Chondrocyte (in vitro differentiated cells): ENCODE results near the gene DENND1A. TPM values are rescaled to one million over a fixed set of nuclear protein-coding genes. Genes with fewer than 3 reads are reported as not detected.

Experiments used
- DNase-seq: peaks from one replicate; pipeline ENCODE4 v3.0.0; 2021; ENCODE audit warnings: mixed read lengths, low spot score
- H3K27ac Mint-ChIP-seq: one replicate; pipeline ENCODE4 v1.8.0; 2021; ENCODE audit warnings: mild to moderate bottlenecking, moderate library complexity, mixed read lengths; ENCODE audit not compliant: unreplicated experiment
- H3K27me3 Mint-ChIP-seq: 2 replicates; pipeline ENCODE4 v1.8.0; 2021; ENCODE audit warnings: low read depth, mixed read lengths
- H3K36me3 Mint-ChIP-seq: 2 replicates; pipeline ENCODE4 v1.8.0; 2021; ENCODE audit warnings: low read depth, mixed read lengths
- H3K4me1 Mint-ChIP-seq: 2 replicates; pipeline ENCODE4 v1.8.0; 2021; ENCODE audit warnings: low read depth, mild to moderate bottlenecking, mixed read lengths
- H3K4me3 Mint-ChIP-seq: one replicate; pipeline ENCODE4 v1.8.0; 2021; ENCODE audit warnings: mild to moderate bottlenecking, moderate library complexity, mixed read lengths; ENCODE audit not compliant: unreplicated experiment
- H3K9me3 Mint-ChIP-seq: 2 replicates; pipeline ENCODE4 v1.8.0; 2021; ENCODE audit warnings: low read depth, mixed read lengths
- total RNA-seq: library from RNA; stranded (reverse); gene quantifications from 3 replicates; pipeline ENCODE4 v1.2.1, GENCODE V29; 2021
- TF ChIP-seq, protein P1 (sequence below): fragments of 200-600 bp; sonication (generic); IDR thresholded peaks from 2 replicates; pipeline ENCODE4 v1.5.0; 2021; ENCODE audit warnings: antibody characterized with exemption, mild to moderate bottlenecking, moderate library complexity

The DENND1A gene
- total RNA-seq, 1 donor from 2014 or later, result 15.3 TPM

DNA sequence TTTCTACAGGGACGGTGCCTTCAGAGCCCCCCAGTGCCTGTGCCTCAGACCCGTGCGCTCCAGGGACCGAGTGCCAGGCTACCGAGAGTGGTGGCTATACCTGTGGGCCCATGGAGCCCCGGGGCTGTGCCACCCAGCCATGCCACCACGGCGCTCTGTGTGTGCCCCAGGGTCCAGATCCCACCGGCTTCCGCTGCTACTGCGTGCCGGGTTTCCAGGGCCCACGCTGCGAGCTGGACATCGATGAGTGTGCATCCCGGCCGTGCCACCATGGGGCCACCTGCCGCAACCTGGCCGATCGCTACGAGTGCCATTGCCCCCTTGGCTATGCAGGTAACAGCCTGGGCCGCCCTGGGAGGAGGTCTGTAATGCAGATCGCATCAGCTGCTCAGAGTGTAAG, 567.1 kb downstream of the DENND1A start:
- Mint-ChIP-seq H3K27me3 (no peaks in the 10 kb centered on the region), H3K4me1 (peaks cover 26% of the 10 kb centered on the region), H3K9me3 (no peaks in the 10 kb centered on the region), H3K36me3 (no peaks in the 10 kb centered on the region), H3K27ac (no peak overlapping the region), H3K4me3 (no peak overlapping the region)
- no peak for DNase-seq
- TF ChIP-seq, protein P1, sequence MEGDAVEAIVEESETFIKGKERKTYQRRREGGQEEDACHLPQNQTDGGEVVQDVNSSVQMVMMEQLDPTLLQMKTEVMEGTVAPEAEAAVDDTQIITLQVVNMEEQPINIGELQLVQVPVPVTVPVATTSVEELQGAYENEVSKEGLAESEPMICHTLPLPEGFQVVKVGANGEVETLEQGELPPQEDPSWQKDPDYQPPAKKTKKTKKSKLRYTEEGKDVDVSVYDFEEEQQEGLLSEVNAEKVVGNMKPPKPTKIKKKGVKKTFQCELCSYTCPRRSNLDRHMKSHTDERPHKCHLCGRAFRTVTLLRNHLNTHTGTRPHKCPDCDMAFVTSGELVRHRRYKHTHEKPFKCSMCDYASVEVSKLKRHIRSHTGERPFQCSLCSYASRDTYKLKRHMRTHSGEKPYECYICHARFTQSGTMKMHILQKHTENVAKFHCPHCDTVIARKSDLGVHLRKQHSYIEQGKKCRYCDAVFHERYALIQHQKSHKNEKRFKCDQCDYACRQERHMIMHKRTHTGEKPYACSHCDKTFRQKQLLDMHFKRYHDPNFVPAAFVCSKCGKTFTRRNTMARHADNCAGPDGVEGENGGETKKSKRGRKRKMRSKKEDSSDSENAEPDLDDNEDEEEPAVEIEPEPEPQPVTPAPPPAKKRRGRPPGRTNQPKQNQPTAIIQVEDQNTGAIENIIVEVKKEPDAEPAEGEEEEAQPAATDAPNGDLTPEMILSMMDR, result no peak

DNA sequence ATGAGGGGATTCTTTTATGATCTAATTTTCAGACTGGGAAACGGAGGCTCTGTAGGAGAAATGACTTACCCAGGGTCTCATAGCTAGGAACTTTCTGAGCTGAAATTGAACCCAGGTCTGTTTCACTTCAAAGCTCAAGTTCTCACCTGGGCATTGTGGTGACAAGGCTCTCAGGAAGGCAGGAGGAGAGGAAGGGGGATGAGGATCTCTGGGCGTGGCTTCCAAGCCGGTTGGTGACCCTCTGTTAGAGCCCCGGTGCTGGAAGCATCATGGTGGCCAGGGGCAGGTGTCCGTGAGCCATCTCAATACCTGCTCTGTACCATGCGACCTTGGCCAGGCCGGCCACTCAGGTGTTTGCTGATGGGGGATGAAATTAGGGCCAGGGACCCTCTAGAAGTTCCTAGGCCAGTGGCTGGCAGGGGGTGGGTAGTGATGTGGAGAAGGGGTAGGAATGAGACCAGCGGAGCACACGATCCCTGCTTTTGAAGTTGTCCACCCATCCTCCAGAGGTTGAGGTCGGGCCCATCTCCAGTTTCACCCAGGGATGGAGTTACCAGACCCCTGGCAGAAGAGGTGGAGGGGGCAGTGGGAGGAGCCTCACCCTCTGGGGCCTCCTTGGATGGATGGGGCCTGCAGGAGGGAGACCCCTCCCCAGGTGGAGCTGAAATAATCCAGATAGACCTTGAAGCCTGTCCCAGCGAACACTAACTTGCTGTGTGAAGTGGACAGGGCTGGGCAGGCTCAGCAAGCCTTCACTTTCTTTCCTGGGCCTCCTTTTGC, 568.0 kb downstream of the DENND1A start:
- Mint-ChIP-seq H3K4me3 (no peak overlapping the region), H3K27ac (no peak overlapping the region), H3K27me3 (no peaks in the 10 kb centered on the region), H3K9me3 (no peaks in the 10 kb centered on the region), H3K4me1 (peaks cover 21% of the 10 kb centered on the region), H3K36me3 (no peaks in the 10 kb centered on the region)
- DNase-seq, result no peak
- TF ChIP-seq, protein P1, result no peak

DNA sequence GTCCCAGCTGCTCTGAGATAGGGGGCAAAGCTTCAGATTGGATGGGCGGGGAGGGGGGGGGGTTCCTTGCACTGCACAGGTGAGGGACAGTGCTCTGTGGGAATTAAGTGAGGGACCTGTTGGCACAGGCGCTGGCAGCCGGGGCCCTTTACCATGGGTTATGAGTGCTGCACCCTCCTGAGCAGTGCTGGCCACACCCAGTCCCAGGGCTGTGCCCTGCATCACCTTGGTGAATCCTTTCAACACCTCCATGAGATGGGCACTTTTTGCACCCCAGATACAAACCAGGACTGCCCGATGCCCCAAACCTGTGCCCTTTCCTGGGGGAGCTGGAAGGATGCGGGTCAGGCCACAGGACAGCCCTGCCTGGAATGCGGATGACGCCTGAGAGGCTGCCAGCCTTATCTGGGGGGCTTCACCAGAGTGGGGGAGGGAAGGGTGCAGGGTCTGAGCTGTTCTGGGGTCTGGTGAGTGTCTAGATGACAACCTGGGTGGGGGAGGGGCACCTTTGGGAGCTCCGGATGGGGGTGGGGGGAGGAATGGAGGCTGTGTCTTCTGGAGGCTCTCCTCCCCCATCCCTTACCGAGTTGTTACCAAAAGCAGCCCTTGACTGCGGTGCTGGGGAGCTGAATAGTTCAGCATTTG, 568.7 kb downstream of the DENND1A start:
- Mint-ChIP-seq H3K4me3 (no peak overlapping the region), H3K9me3 (no peaks in the 10 kb centered on the region), H3K36me3 (no peaks in the 10 kb centered on the region), H3K4me1 (peaks cover 21% of the 10 kb centered on the region), H3K27me3 (no peaks in the 10 kb centered on the region), H3K27ac (no peak overlapping the region)
- DNase-seq, result no peak
- TF ChIP-seq, protein P1, result no peak

- Mint-ChIP-seq H3K9me3 (no peaks in the 10 kb centered on the region), H3K4me1 (peaks cover 21% of the 10 kb centered on the region), H3K27ac (no peak overlapping the region)
Observed at GRCh38 chr9:123360161-123361085, 569.5 kb downstream of the DENND1A start.

More at GRCh38 chr9:123360161-123361085, 569.5 kb downstream of the DENND1A start:
- DNase-seq, result no peak
- H3K27me3 Mint-ChIP-seq, result no peaks in the 10 kb centered on the region
- no peak overlapping the region for H3K4me3 Mint-ChIP-seq
- no peaks in the 10 kb centered on the region for H3K36me3 Mint-ChIP-seq
- TF ChIP-seq, protein P1, result no peak
